HG03378 (cell line): ENCODE data around the gene FILIP1L.

Source experiments
- ATAC-seq: cut with Tn5 transposase; IDR thresholded peaks from one replicate; pipeline ENCODE4 v1.9.1; 2021; ENCODE audit warnings: mild to moderate bottlenecking, moderate library complexity; ENCODE audit not compliant: unreplicated experiment

Gene FILIP1L

DNA sequence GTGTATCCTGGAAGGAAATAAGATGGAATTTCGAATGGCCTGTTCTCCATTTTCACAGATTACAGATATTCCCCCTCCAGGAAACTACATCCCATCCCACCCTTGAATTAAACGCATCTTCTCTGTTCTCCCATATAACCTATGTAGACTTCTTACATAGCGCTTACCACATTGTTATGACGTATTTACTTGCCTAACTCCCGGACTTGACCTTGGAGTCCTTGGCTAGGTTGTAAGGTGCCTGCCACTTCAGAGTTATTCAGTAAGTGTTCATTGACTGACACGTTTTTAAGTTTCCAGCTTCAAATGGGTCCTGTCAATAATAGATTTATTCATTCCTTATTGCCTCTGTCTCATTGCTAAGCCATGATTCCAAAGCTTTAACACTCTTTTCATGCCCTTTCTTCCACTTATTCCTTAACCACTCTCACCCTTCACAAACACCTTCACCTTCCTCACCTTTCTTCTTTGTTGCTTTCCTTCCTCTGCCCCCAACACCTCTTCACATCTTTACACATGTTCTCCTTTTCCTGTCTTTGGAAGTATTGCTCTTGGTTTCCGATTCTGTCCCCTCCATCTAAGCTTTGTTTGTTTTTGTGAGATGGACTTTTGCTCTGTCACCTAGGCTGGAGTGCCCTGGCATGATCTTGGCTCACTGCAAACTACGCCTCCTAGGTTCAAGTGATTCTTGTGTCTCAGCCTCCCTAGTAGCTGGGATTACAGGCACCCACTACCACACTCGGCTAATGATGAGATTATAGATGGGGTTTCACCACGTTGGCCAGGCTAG, 158.3 kb downstream of the FILIP1L start:
- ATAC-seq, result no peak

DNA sequence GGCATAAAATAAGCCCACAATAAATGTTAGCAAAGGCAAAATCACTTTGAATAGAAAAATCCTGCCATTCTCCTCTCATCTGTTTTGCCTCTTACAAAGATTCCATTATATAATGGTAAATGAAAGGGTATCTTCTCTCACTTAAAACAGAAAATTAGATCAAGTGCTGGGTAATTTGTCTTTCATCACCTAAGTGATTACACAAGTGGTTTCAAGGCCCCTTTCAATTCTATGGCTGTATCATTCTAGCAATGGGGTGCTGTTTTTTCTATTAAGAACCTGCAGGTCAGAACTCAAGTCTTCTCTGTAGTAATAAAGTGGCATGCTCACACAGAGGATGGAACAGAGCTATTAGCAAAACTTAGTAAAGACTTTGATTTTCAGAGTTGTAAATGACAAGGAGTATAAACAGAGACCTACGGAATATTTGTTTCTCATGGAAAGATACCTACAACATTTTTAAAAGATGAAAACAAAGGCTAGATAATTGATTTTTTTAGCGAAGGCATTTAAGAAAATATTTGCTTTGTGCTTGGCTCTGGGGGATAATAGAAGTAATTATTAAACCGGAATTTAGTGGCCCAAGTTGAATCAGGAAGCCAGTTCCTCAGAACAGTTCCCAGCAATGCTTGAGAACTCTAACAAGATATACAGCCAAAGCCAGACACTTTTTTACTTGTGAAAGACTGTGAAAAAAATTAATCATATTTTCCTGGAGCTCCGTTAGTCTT, 159.2 kb downstream of the FILIP1L start:
- ATAC-seq, result no peak

DNA sequence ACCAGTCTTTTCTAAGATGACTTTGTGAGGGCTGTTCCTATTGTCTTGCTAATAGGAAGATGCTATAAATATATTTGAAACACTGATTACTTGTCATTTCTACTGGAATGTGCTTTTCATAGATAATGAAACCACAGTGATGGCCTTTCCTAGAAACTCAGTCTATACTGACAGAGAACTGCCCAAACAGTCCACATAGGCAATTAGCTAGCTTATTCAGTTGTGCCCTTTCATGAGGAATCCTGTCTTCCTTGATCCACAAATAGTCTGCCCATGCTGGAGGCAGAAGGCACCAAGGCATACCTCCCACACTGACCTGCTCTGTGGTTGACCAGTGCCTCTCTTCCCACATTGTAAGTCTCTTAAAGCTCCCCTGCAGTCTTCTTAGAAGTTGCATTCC, 160.7 kb downstream of the FILIP1L start:
- ATAC-seq, result no peak

DNA sequence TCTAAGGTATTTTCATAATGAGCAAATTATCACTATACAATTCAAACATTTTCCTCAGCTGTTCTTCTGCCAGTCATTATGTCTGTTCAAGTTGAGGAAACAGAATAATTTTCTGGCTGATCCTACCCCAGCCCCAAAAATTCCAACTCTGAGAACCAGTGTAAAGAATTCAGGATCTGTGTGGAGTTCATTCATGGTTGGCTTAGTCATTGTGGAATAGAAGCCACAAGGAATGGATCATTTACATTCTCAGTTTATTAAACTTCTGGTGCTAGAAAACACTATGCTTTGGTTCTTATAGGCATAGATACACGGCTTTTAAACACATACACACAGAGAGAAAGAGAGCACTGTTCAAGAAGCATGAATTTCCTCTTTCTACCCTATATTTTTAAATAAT, 162.0 kb downstream of the FILIP1L start:
- no peak for ATAC-seq

DNA sequence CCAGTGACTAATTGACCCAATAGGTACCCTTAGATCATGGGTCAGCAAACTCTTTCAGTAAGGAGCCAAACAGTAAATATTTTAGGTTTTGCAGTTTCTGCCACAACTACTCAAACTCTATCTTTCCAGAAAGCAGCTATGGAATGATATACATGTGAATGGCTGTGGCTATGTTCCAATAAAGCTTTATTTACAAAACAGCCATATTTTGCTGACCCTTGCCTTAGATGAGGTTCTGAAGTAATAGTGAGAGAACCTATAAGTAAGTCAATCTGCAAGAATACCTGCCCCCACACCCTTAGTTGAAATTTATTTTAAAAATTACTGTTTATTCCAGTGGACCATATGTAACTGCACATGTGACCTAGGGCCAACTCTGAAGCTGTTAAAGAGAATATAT, 162.6 kb downstream of the FILIP1L start:
- ATAC-seq, result no peak

DNA sequence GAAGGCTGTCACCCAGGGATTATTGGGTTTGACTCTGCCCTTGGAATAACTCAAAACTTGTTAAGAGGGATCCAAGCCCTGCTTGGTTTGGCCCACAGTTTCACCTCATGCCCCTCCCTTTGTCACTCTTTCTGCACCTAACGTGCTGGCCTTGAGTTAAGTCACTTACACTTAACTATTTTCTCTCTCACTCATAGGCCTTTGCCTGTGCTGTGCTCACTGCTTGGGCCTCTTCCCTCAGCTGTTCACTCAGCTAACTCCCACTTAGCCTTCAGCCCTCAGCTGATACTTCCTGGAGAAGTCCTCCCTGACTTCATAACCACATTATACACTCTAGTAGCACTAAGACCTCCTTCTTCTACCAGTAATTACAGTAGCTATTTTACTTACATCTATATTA, 163.4 kb downstream of the FILIP1L start:
- no peak for ATAC-seq

DNA sequence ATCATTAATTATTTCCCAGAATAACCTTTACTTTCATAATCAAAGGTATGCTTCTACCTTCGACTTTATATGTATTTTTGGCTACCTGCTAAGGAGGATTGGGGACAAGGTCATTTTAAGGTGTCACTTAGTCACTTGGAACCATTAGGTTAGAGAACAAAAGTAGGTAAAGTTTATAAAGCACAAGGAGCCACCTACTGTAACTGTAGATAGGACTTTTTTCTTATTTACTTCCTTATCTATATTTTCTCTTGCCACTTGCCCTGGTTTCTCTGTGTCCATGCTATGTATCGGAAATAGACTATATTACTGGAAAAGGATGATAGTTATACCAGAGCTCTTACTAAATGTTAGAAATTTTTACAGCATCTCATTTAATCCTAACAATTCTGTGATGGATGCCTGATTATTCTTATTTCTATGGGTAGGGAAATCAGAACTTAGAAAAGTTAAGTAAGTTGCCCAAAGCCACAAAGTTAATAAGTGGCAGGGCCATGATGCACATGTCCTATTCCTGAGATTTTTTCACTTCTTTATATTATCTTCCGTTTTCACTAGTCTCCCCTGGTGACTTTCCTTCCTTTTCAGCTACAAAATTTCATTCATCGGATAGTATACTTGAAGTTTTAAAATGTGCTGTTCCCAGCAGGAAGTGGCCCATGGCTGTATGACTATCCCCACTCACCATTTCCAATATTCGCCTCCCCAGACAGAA, 164.2 kb downstream of the FILIP1L start:
- ATAC-seq, result no peak

DNA sequence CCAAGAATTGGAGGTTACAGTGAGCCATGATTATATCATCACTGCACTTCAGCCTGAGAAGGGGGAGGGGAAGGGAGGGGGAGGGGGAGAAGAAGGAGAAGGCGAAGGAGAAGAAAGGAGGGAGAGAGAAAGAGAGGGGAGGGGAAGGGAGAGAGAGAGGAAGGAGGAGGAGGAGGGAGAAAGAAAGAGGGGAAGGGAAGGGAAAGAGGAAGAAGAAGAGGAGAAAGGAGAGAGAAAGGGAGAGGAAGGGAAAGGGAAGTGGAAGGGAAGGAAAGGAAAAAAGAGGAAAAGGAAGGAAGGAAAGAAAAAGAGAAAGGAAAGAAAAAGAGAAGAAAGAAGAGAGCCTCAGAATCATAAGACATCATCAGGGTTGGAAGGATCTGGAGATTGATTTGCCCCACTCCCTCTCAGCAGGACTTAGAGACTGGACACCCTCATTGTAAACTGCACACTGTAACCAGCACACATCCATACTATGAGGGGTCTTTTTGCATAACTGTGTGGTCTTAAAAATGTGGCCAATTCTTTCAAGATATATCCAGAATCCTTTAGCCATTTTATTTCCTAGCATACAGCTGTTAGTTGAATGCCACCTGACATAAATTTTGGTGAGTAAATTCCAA, 165.7 kb downstream of the FILIP1L start:
- ATAC-seq, result no peak

DNA sequence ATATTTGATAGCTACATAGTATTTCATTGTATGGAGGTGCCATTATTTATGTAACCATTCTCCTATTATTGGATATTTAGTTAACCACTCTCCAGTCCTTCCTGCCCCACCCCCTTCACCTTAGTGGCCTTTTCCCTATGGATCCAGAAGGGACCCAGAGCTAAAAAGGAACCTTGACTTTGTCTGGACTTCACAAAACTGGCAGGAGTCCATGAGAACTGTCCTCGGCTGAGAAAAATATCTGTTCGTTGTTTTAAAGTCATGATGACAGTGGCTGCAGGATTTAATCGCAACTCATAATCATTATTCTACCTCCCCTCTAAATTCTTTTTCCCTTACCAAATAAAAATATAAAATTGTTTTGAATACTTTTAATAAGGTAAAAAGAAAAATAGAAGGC, 166.9 kb downstream of the FILIP1L start:
- no peak for ATAC-seq

DNA sequence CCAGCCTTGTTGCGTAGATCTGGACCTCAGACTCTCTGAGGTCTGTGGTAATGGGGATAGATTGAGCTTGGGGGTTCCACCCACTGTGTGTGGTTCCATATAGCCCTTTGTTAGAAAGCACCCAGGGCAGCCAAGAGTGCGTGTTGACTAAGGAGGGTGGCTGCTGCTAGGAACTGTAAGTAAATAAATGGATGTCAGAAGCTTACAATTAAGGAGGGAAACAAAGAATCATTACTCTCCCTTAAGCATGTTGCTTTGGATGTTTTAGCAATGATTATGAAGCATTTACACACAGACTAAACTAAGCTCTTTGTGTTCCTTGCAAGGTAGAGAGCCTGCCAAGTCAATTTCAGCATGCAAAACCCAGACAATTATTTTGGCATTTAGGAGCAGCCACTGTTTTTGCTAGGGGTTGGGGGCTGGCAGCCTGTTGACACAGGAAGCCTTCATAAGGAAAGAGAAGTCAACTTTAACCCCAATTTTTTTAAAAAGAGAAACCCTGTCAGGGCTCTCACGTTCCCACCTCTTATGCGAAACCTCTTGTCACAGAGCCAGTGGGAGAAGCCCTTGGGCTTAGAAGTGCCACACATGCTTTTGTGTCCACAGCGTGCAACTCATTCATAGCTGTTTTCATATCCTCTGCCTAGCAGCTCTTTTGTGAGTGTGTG, 168.8 kb downstream of the FILIP1L start:
- ATAC-seq, result no peak

DNA sequence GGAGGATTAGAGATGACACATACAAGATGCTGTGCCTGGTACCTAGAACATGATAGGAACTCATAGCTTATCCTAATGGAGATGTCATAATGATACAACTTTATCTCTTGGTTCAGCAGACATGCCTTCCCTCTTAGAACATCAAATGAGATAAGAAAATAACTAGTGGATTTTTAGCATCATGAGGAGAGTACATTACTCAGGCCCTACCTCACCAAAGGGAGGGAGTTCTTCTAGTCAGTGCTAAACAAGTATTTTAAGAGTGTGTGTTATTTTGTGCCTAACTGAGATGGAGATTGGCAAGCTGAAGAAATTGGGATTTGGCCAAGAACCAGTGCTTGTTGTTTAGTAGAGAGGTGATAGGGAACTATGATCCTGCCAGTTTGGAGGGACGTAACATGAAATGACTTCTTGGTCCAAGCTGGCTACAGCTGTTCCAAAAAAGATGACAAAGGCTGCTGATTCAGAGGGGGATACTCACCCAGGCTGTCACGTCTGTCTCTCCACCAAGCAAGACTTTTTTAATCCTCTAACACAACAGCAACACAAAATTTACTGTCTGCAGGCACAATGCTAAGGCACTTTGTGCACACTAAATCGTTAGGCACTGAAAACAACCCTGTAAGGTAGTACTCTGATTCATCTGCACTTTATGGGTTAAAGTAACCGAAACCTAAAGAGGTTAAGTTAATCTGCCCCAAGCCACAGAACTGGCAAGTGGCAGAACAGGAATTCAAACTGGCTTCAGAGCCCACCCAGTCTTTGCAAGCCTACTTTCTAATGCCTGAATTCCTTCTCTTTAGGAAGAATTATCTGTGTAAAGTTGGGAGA, 170.2 kb downstream of the FILIP1L start:
- ATAC-seq, result no peak

DNA sequence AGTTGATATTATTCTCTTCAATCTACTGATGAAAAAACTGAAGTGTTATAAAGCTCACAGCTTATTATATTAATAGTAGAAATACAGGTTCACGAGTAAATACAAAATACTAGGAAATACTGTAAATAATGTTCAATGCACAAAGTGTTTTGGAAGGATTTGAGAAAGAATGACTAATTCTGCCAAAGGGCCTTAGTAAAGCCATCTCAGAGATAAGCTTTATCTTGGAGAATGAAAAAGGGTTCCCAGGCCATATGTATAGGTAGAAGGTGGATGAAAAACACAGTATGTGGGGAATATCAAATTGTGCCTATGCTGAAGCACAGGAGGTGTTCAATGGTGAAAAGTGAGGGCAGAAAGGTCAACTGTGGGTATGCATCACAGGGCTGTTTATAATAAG, 173.1 kb downstream of the FILIP1L start:
- ATAC-seq, result no peak

DNA sequence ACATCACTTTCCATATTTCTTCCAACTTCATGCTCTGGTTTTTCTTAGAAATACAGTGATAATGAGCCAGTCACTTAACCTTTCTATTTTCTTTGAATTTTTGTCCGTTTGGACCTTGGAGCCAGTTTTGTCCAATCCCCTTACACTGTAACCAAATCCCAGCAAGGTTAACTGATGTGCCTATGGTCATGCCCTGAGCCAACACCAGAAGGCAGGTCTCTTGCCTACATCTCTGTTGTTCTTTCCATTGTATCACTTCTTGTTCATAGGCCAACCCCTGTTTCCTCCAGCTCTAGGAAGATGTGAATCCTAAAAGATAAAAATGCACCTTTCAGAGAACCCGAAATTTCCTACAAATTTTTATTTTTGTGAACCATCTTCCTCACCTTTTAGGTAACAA, 174.0 kb downstream of the FILIP1L start:
- ATAC-seq, result no peak

DNA sequence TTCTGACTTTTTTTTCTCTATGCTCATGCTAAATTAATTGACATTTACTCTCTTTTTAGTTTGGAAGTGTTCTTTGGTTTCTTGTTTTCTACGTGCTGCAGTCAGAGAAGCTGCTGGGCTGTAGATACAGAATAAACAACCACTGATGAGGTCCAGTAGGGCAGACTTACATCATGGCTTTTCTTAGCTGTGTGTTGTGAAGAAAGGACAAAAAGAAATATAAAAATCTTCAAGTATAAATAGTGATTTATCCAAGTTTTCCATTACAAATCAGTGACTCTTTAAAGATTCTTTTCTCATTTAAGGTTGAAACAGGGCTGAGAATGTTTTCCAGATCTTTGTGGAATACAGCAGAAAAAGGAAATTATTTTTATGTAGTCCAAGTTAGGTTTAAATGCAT, 174.4 kb downstream of the FILIP1L start:
- no peak for ATAC-seq

DNA sequence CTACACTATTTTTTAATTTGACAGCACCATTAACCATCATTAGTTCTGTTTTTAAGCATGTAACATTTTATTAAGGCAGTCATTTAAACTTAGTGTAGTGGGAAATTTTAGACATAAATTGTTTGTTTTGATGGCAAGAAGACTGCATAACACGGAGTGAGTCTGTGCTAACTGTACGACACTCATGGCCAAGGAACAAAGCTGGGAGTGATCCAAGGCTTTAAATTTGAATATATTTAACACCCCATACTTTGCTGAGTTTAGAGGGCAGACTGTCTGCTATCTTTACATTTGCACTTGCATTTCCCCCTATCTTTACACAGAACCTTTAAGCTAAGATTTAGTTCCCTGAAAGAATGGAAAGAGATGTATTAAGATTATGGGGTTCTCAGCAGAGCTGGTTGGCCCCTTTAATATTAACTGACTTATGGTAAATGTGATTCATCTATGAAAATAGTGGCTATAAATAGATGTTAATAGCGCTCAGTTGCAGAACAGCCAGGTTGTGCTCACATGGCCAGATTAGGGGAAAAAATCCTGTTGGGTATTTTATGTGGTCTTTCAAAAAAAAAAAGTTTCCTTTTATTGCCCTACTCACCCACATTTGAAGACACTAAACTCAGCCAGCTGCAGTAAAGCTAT, 175.9 kb downstream of the FILIP1L start:
- ATAC-seq, result peak; percentile 74

DNA sequence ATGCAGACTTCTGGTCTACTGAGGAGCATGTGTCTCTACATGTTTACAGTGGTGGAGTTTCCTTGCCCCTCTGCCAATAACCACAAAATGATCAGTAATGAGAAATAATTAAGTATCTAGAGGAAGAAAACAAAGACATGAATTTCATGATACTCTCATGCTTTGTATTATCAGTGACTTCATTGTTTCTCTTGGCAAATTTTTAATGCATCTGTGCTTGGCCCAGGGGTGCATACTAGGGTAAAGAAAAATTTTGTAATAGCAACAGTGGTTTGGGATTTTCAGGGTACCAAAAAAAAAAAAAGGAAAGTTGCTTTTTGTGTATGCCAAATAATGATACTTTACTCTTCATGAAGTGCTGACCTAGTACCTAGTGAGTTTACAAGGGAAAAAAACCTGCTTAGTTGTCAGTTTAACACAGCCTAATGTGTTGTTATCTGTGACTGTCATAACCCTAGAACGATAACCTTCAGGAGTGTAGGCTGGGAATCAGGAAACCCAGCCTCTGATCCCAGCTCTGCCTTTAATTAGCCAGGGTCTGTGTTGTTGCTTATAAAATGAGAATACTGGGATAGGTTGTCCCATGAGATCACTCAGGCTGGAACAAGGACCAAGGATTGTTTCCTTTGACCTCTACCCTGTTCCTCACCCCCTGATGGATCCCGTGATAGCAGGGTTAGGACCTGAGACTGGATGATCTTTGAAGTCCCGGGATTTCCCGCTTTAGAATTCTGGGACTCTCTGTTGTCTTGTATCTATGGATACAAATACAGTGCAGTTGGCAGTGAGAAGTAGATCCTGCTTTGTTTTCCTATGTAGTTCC, 179.1 kb downstream of the FILIP1L start:
- ATAC-seq, result no peak

DNA sequence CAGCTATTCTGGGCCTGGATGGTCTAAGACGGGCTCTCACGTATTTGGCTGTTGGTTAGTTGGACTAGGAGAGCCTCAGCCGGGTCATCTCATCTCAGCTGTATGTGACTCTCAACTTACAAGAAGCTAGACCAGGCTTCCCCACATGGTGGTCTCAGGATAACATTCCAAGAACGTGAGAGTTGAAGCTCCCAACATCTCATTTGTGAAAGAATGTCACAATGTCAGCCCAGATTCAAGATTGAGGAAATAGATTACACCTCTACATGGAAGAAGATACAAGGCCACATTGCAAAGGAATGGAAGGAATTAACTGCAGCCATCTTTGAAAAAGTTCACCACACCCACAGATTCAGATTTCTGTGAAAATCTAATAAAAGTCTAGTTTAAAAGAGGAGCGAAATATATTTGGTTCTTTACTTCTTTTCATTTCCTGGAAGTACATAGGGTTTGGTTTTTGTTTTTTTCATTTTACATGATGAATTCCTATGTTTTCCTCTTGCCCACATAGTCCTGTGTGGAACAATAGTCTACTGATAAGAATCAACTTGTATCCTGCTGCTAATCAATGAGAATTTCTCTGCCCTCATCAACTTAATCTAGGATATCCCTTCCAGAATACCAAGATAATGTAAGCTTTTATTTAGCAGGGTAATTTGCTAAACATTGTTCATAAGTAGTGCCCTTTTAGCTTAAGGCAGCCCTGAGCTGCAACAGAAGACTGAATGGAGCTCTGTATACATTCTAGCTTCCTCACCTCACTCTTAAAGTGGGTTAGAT, 180.1 kb downstream of the FILIP1L start:
- no peak for ATAC-seq

DNA sequence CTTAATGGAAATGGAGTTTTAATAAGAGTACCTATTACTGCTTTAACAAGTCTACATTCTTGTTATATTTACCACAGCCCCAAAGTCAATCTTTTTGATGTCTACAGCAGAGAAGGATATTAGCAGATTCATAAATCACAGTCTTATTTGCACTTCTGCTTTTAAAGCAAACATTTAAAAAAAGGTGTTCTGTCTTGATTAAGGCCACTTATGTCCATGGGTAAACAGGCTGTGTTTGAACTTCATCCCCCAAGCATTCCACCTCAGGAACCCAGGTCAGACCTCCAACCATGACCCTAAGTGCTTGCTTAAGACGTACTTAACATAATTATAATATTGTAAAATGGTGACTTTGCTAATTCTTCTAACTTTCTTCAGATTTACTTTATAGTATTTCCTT, 183.2 kb downstream of the FILIP1L start:
- ATAC-seq, result no peak
